HEK293 (cell line): ENCODE results near the gene IKZF4.

Experiments used
- ATF2 ChIP-seq: fragments of 450-650 bp; formaldehyde crosslinking; IDR thresholded peaks from 2 replicates; pipeline ENCODE4 v1.5.1; 2016; ENCODE audit warnings: missing biosample characterization, missing genetic modification characterization, low read depth
- GLI2 ChIP-seq: fragments of 450-650 bp; formaldehyde crosslinking; IDR thresholded peaks from 2 replicates; pipeline ENCODE4; 2017; ENCODE audit warnings: missing biosample characterization, missing genetic modification characterization, low read depth, borderline replicate concordance
- GLIS1 ChIP-seq: fragments of 450-650 bp; formaldehyde crosslinking; IDR thresholded peaks from 2 replicates; pipeline ENCODE4 v1.5.1; 2016; ENCODE audit warnings: missing biosample characterization, missing genetic modification characterization
- KLF10 ChIP-seq: fragments of 450-650 bp; IDR thresholded peaks from 2 replicates; pipeline ENCODE4 v1.5.1; 2018; ENCODE audit warnings: missing biosample characterization, mild to moderate bottlenecking, missing genetic modification characterization
- OVOL3 ChIP-seq: fragments of 450-650 bp; formaldehyde crosslinking; IDR thresholded peaks from 2 replicates; pipeline ENCODE4 v1.5.1; 2016; ENCODE audit warnings: missing biosample characterization, missing genetic modification characterization
- PRDM10 ChIP-seq: fragments of 450-650 bp; formaldehyde crosslinking; IDR thresholded peaks from 2 replicates; pipeline ENCODE4 v1.5.1; 2016; ENCODE audit warnings: missing biosample characterization, missing genetic modification characterization
- ZBTB8A ChIP-seq: fragments of 450-650 bp; formaldehyde crosslinking; IDR thresholded peaks from 2 replicates; pipeline ENCODE4 v1.5.1; 2016; ENCODE audit warnings: missing biosample characterization, missing genetic modification characterization
- ZNF10 ChIP-seq: fragments of 450-650 bp; formaldehyde crosslinking; IDR thresholded peaks from 2 replicates; pipeline ENCODE4 v1.5.1; 2017; ENCODE audit warnings: missing biosample characterization, missing genetic modification characterization
- ZNF121 ChIP-seq: fragments of 450-650 bp; formaldehyde crosslinking; IDR thresholded peaks from 2 replicates; pipeline ENCODE4 v1.5.1; 2016; ENCODE audit warnings: missing biosample characterization, missing genetic modification characterization
- ZNF19 ChIP-seq: fragments of 450-650 bp; formaldehyde crosslinking; IDR thresholded peaks from 2 replicates; pipeline ENCODE4; 2016; ENCODE audit warnings: missing biosample characterization, missing genetic modification characterization, low read depth
- ZNF248 ChIP-seq: fragments of 450-650 bp; formaldehyde crosslinking; IDR thresholded peaks from 2 replicates; pipeline ENCODE4 v1.5.1; 2017; ENCODE audit warnings: missing biosample characterization, missing genetic modification characterization
- ZNF274 ChIP-seq, 2 experiments: fragments of 200-500 bp in 1 of 2; fragments of 450-650 bp in 1 of 2; sonication (Bioruptor generic) in 1 of 2; formaldehyde crosslinking in 1 of 2; IDR thresholded peaks; 2 replicates each; pipeline versions ENCODE4 v1.5.1 to v1.6.1; 2014 to 2016; ENCODE audit warnings: borderline replicate concordance in 1 of 2, inconsistent platforms in 1 of 2, low read length in 1 of 2, missing biosample characterization in 1 of 2, missing genetic modification characterization in 1 of 2
- ZNF473 ChIP-seq: fragments of 450-650 bp; formaldehyde crosslinking; IDR thresholded peaks from 2 replicates; pipeline ENCODE4 v1.5.1; 2017; ENCODE audit warnings: missing biosample characterization, missing genetic modification characterization
- ZNF510 ChIP-seq: fragments of 450-650 bp; formaldehyde crosslinking; IDR thresholded peaks from 2 replicates; pipeline ENCODE4 v1.5.1; 2018; ENCODE audit warnings: mild to moderate bottlenecking, missing genetic modification characterization, missing biosample characterization; ENCODE audit not compliant: insufficient replicate concordance
- ZNF518A ChIP-seq: fragments of 450-650 bp; formaldehyde crosslinking; conservative IDR thresholded peaks from 2 replicates; pipeline ENCODE4 v1.5.1; 2016; ENCODE audit warnings: low read depth, missing biosample characterization, missing genetic modification characterization
- ZNF521 ChIP-seq: fragments of 450-650 bp; formaldehyde crosslinking; IDR thresholded peaks from 2 replicates; pipeline ENCODE4 v1.5.1; 2017; ENCODE audit warnings: missing biosample characterization, mild to moderate bottlenecking, missing genetic modification characterization
- ZNF560 ChIP-seq: fragments of 450-650 bp; formaldehyde crosslinking; IDR thresholded peaks from 2 replicates; pipeline ENCODE4 v1.5.1; 2017; ENCODE audit warnings: missing biosample characterization, missing genetic modification characterization, borderline replicate concordance
- ZNF639 ChIP-seq: fragments of 450-650 bp; formaldehyde crosslinking; IDR thresholded peaks from 2 replicates; pipeline ENCODE4 v1.5.1; 2016; ENCODE audit warnings: missing biosample characterization, missing genetic modification characterization
- ZNF837 ChIP-seq: fragments of 450-650 bp; formaldehyde crosslinking; IDR thresholded peaks from 2 replicates; pipeline ENCODE4 v1.5.1; 2016; ENCODE audit warnings: missing biosample characterization, missing genetic modification characterization
- ZSCAN23 ChIP-seq: fragments of 450-650 bp; formaldehyde crosslinking; IDR thresholded peaks from 2 replicates; pipeline ENCODE4 v1.5.1; 2016; ENCODE audit warnings: missing biosample characterization, missing genetic modification characterization
- ZSCAN5A ChIP-seq: fragments of 450-650 bp; formaldehyde crosslinking; IDR thresholded peaks from 2 replicates; pipeline ENCODE4 v1.5.1; 2016; ENCODE audit warnings: missing biosample characterization, missing genetic modification characterization
- TF ChIP-seq, protein P1 (sequence below): fragments of 450-650 bp; formaldehyde crosslinking; IDR thresholded peaks from 2 replicates; pipeline ENCODE4 v1.5.1; 2016; ENCODE audit warnings: missing biosample characterization, missing genetic modification characterization

The IKZF4 gene

GRCh38 chr12:56041552-56042429 is 20.9 kb downstream of the IKZF4 start, which contains the start of gene RPS26 (continued):
- TF ChIP-seq ZNF837 (tag by site-specific recombination) (no peak), ZNF639 (tag by site-specific recombination) (peak; percentile 100), ZNF121 (tag by site-specific recombination) (no peak), GLI2 (tag by site-specific recombination) (no peak), ZNF518A (peak; percentile 99), ZNF560 (no peak), ZNF248 (tag by site-specific recombination) (no peak), PRDM10 (tag by site-specific recombination) (peak; percentile 56), ZSCAN5A (tag by site-specific recombination) (0 out of 2 replicates have a peak, but pooled peaks have one; percentile 18), ZNF10 (tag by site-specific recombination) (peak; percentile 84), ZBTB8A (tag by site-specific recombination) (peak; percentile 76), KLF10 (peak; percentile 64; the same call in 1 of the 2 replicates), ZNF473 (tag by site-specific recombination) (no peak), OVOL3 (peak; percentile 70; the same call in 1 of the 2 replicates), ZNF19 (tag by site-specific recombination) (no peak), ZNF521 (tag by site-specific recombination) (no peak), ZNF510 (tag by site-specific recombination) (no peak), ATF2 (tag by site-specific recombination) (no peak), ZSCAN23 (tag by site-specific recombination) (peak; percentile 96), GLIS1 (tag by site-specific recombination) (peak; percentile 47; the same call in 1 of the 2 replicates), ZNF274 (IDR thresholded peaks at IDR 0.05; ENCODE audit: low read length) (no peak), ZNF274 (tag by site-specific recombination; IDR thresholded peaks at IDR 0.05; ENCODE audit: borderline replicate concordance) (no peak)
- TF ChIP-seq, protein P1, sequence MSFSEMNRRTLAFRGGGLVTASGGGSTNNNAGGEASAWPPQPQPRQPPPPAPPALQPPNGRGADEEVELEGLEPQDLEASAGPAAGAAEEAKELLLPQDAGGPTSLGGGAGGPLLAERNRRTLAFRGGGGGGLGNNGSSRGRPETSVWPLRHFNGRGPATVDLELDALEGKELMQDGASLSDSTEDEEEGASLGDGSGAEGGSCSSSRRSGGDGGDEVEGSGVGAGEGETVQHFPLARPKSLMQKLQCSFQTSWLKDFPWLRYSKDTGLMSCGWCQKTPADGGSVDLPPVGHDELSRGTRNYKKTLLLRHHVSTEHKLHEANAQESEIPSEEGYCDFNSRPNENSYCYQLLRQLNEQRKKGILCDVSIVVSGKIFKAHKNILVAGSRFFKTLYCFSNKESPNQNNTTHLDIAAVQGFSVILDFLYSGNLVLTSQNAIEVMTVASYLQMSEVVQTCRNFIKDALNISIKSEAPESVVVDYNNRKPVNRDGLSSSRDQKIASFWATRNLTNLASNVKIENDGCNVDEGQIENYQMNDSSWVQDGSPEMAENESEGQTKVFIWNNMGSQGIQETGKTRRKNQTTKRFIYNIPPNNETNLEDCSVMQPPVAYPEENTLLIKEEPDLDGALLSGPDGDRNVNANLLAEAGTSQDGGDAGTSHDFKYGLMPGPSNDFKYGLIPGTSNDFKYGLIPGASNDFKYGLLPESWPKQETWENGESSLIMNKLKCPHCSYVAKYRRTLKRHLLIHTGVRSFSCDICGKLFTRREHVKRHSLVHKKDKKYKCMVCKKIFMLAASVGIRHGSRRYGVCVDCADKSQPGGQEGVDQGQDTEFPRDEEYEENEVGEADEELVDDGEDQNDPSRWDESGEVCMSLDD, result peak; percentile 82
